Thyroid gland (tissue), 4 donors: ENCODE data around the gene FOXP1. TPM values are rescaled to one million over a fixed set of nuclear protein-coding genes. Genes with fewer than 3 reads are reported as not detected.

Experiments
- DNase-seq, 2 donors: peaks; one replicate each; pipeline ENCODE4 v3.0.0-alpha.2; 2019
- H3K27ac ChIP-seq, 3 donors: fragments of 200-600 bp; sonication (generic); 1 replicate in 2 of 3; 2 replicates in 1 of 3; pipeline ENCODE4 v1.5.1; 2016 to 2019; ENCODE audit warnings: mild to moderate bottlenecking in 1 of 3, moderate library complexity in 1 of 3
- H3K27me3 ChIP-seq: fragments of 200-600 bp; sonication (generic); one replicate; pipeline ENCODE4 v1.5.1; 2019
- H3K36me3 ChIP-seq, 2 donors: fragments of 200-600 bp; sonication (generic); one replicate each; pipeline ENCODE4 v1.5.1; 2016 to 2019
- H3K4me1 ChIP-seq, 2 donors: fragments of 200-600 bp; sonication (generic); one replicate each; pipeline ENCODE4 v1.5.1; 2017 to 2019
- H3K4me3 ChIP-seq, 3 donors: fragments of 200-600 bp; sonication (generic); replicated peaks in 1 of 3; 1 replicate in 2 of 3; 2 replicates in 1 of 3; pipeline ENCODE4 v1.5.1; 2016; ENCODE audit warnings: mild to moderate bottlenecking in 1 of 3
- H3K9me3 ChIP-seq: fragments of 200-600 bp; sonication (generic); one replicate; pipeline ENCODE4 v1.5.1; 2017
- CTCF ChIP-seq, 6 experiments: fragments of 200-600 bp in 3 of 6; fragments of 450-650 bp in 3 of 6; sonication (generic) in 3 of 6; IDR thresholded peaks; one replicate each; pipeline ENCODE4 v1.5.1; 2016 to 2019; ENCODE audit warnings: antibody characterized with exemption in 6 of 6, mild to moderate bottlenecking in 2 of 6, inconsistent platforms in 1 of 6, moderate library complexity in 1 of 6
- POLR2A ChIP-seq, 2 donors: fragments of 450-650 bp; IDR thresholded peaks; one replicate each; pipeline ENCODE4 v1.6.1; 2017; ENCODE audit warnings: antibody characterized with exemption in 2 of 2, mild to moderate bottlenecking in 2 of 2, moderate library complexity in 1 of 2
- WGBS, 2 donors: methylation state at CpG; one replicate each; pipeline ENCODE4 v1.1.5; 2017; 5-methylcytosine and 5-hydroxymethylcytosine counted together
- intact Hi-C: fragments of 100-400 bp; cut with DNase I; formaldehyde crosslinking; loops from one replicate; pipeline ENCODE4 v1.15.1; 2023
- total RNA-seq, 4 donors: library from RNA; depleted of rRNA; stranded (reverse); fragments of >200 nt; gene quantifications; one replicate each; pipeline ENCODE4 v1.2.3, GENCODE V29; 2016

The FOXP1 gene
- total RNA-seq, 4 donors from 2014 or later, result 111 to 187 (median 141) TPM

- TF ChIP-seq CTCF (IDR thresholded peaks at IDR 0.05) (no peak), POLR2A (IDR thresholded peaks at IDR 0.05) (no peak)
- DNase-seq, result no peak
- Histone ChIP-seq H3K36me3 (no peaks in the 10 kb centered on the region), H3K4me1 (peaks cover 0 to 6% of the 10 kb centered on the region in 2 donors), H3K27me3 (no peaks in the 10 kb centered on the region), H3K4me3 (no peak overlapping the region), H3K27ac (no peak overlapping the region), H3K9me3 (no peaks in the 10 kb centered on the region)
- WGBS, 2 donors, result 92 to 94% methylated on average over 2 of the region's 2 CpGs
- intact Hi-C loops, result loop anchor here (10.0 kb wide), 1 partner anchor 94 kb away; no protein-coding TSS in a partner anchor
Measured at GRCh38 chr3:71408903-71409302, 174.6 kb downstream of the FOXP1 start.

GRCh38 chr3:71407823-71408222 is 175.7 kb downstream of the FOXP1 start:
- no peaks in the 10 kb centered on the region for H3K9me3 ChIP-seq
- no peak for DNase-seq
- H3K36me3 ChIP-seq, result no peaks in the 10 kb centered on the region
- no peak overlapping the region for H3K27ac ChIP-seq
- no peaks in the 10 kb centered on the region for H3K27me3 ChIP-seq
- intact Hi-C loops, result loop anchor here (10.0 kb wide), 1 partner anchor 93 kb away; no protein-coding TSS in a partner anchor
- H3K4me1 ChIP-seq, result peaks cover 0 to 6% of the 10 kb centered on the region in 2 donors
- 70 to 79% methylated on average over 10 of the region's 10 CpGs for WGBS, 2 donors
- no peak for TF ChIP-seq CTCF (IDR thresholded peaks at IDR 0.05)
- TF ChIP-seq POLR2A (IDR thresholded peaks at IDR 0.05), result no peak
- no peak overlapping the region for H3K4me3 ChIP-seq

- Histone ChIP-seq H3K9me3 (no peaks in the 10 kb centered on the region), H3K27me3 (no peaks in the 10 kb centered on the region), H3K4me1 (peaks cover 0 to 6% of the 10 kb centered on the region in 2 donors), H3K27ac (no peak overlapping the region), H3K4me3 (no peak overlapping the region), H3K36me3 (no peaks in the 10 kb centered on the region)
- intact Hi-C loops, result loop anchor here (10.0 kb wide), 1 partner anchor 92 kb away; no protein-coding TSS in a partner anchor
- TF ChIP-seq POLR2A (IDR thresholded peaks at IDR 0.05), result no peak
- 91 to 97% methylated on average over 10 of the region's 10 CpGs for WGBS, 2 donors
- DNase-seq, result no peak
Measured at GRCh38 chr3:71406972-71407810, 176.3 kb downstream of the FOXP1 start.

GRCh38 chr3:71402911-71403310 is 180.6 kb downstream of the FOXP1 start:
- no peaks in the 10 kb centered on the region for H3K36me3 ChIP-seq
- H3K27me3 ChIP-seq, result no peaks in the 10 kb centered on the region
- no peak for DNase-seq
- H3K4me3 ChIP-seq, result no peak overlapping the region
- H3K4me1 ChIP-seq, result peaks cover 0 to 10% of the 10 kb centered on the region in 2 donors
- 80 to 83% methylated on average over 2 of the region's 2 CpGs for WGBS, 2 donors
- no peak overlapping the region for H3K27ac ChIP-seq
- no peaks in the 10 kb centered on the region for H3K9me3 ChIP-seq
- intact Hi-C loops, result loop anchor here (10.0 kb wide), 1 partner anchor 88 kb away; no protein-coding TSS in a partner anchor
- TF ChIP-seq POLR2A (IDR thresholded peaks at IDR 0.05) (no peak), CTCF (IDR thresholded peaks at IDR 0.05) (no peak)

GRCh38 chr3:71402280-71402679 is 181.2 kb downstream of the FOXP1 start:
- Histone ChIP-seq H3K9me3 (no peaks in the 10 kb centered on the region), H3K27ac (no peak overlapping the region), H3K27me3 (no peaks in the 10 kb centered on the region), H3K36me3 (no peaks in the 10 kb centered on the region), H3K4me3 (no peak overlapping the region), H3K4me1 (peaks cover 4 to 16% of the 10 kb centered on the region in 2 donors)
- intact Hi-C loops, result loop anchor here (10.0 kb wide), 1 partner anchor 87 kb away; no protein-coding TSS in a partner anchor
- TF ChIP-seq POLR2A (IDR thresholded peaks at IDR 0.05) (no peak), CTCF (IDR thresholded peaks at IDR 0.05) (no peak)
- 94% methylated on average over 4 of the region's 4 CpGs for WGBS, 2 donors
- DNase-seq, result no peak
